Parathyroid adenoma (tissue), 2 donors: ENCODE data around the gene GADL1.

Experiments
- H2AFZ ChIP-seq: fragments of 300-600 bp; sonication (generic); one replicate; pipeline ENCODE4 v1.7.0; 2017; ENCODE audit warnings: antibody characterized with exemption, mild to moderate bottlenecking
- H3K27ac ChIP-seq: fragments of 300-600 bp; sonication (generic); one replicate; pipeline ENCODE4 v1.7.0; 2017
- H3K27me3 ChIP-seq: fragments of 300-600 bp; sonication (generic); one replicate; pipeline ENCODE4 v1.7.0; 2017; ENCODE audit warnings: low read length; ENCODE audit not compliant: control insufficient read depth, insufficient read depth
- H3K36me3 ChIP-seq: fragments of 300-600 bp; sonication (generic); one replicate; pipeline ENCODE4 v1.7.0; 2017; ENCODE audit warnings: low read length; ENCODE audit not compliant: control insufficient read depth, insufficient read depth
- H3K4me1 ChIP-seq: fragments of 300-600 bp; sonication (generic); one replicate; pipeline ENCODE4 v1.7.0; 2017; ENCODE audit warnings: control low read depth
- H3K4me2 ChIP-seq: fragments of 300-600 bp; sonication (generic); one replicate; pipeline ENCODE4 v1.7.0; 2017; ENCODE audit warnings: low read length
- H3K4me3 ChIP-seq: fragments of 300-600 bp; sonication (generic); one replicate; pipeline ENCODE4 v1.7.0; 2017; ENCODE audit warnings: low read depth, low read length
- H3K79me2 ChIP-seq: fragments of 300-600 bp; sonication (generic); one replicate; pipeline ENCODE4 v1.7.0; 2017; ENCODE audit warnings: control low read depth
- H3K9ac ChIP-seq: fragments of 300-600 bp; sonication (generic); one replicate; pipeline ENCODE4 v1.7.0; 2017; ENCODE audit warnings: mild to moderate bottlenecking
- H3K9me3 ChIP-seq: fragments of 300-600 bp; sonication (generic); one replicate; pipeline ENCODE4 v1.7.0; 2017; ENCODE audit warnings: low read length; ENCODE audit not compliant: control insufficient read depth
- TF ChIP-seq, protein P1 (sequence below): fragments of 300-600 bp; sonication (generic); IDR thresholded peaks from one replicate; pipeline ENCODE4 v1.7.0; 2017; ENCODE audit warnings: antibody characterized with exemption, mild to moderate bottlenecking
- donor health status: primary hyperparathyroidism.

The GADL1 gene

DNA sequence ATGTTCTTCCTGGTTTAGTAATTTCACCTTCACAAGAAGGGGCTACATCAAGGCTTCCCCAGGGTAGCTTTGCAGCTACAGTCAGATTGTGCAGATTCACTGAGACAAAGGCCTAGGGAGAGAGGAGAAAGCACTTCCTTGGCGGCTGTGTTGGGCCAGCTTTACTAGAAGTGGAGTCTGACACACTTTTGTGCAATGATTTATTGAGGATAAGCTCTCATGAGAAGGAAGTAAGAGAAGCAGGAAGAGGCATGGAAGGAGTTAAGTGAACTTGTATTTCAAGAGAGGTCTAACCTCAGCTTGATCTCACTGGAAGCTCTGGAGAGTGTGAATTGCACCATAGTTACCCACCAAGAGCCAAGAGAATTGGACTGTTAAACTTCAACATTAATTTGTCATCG lies 209.2 kb downstream of the GADL1 start:
- Histone ChIP-seq H3K9me3 (no peaks in the 10 kb centered on the region), H3K4me3 (no peak overlapping the region), H2AFZ (no peak overlapping the region), H3K79me2 (no peaks in the 10 kb centered on the region), H3K27me3 (no peaks in the 10 kb centered on the region), H3K27ac (no peak overlapping the region), H3K9ac (no peak overlapping the region), H3K4me2 (no peak overlapping the region), H3K4me1 (peaks cover 8% of the 10 kb centered on the region), H3K36me3 (no peaks in the 10 kb centered on the region)
- TF ChIP-seq, protein P1, sequence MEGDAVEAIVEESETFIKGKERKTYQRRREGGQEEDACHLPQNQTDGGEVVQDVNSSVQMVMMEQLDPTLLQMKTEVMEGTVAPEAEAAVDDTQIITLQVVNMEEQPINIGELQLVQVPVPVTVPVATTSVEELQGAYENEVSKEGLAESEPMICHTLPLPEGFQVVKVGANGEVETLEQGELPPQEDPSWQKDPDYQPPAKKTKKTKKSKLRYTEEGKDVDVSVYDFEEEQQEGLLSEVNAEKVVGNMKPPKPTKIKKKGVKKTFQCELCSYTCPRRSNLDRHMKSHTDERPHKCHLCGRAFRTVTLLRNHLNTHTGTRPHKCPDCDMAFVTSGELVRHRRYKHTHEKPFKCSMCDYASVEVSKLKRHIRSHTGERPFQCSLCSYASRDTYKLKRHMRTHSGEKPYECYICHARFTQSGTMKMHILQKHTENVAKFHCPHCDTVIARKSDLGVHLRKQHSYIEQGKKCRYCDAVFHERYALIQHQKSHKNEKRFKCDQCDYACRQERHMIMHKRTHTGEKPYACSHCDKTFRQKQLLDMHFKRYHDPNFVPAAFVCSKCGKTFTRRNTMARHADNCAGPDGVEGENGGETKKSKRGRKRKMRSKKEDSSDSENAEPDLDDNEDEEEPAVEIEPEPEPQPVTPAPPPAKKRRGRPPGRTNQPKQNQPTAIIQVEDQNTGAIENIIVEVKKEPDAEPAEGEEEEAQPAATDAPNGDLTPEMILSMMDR: no peak

DNA sequence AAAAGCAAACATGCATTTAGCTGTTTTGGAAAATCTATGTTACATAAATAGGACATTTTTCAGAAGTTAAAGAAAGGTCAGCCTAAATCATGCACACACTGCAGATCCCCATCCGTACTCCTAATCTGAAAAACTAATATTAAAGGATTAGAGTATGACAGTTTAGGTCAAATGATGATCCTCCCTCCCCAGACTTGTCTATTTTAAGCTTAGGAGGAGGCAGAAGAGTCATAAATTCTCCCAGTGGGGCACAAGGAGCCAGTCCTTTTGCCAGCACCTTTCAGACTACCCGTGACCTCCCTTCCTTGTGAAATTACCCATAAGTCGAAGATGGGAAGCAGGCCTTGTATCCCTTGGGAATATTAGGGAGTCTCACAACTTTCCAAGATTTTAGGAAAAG lies 210.1 kb downstream of the GADL1 start:
- Histone ChIP-seq H3K9ac (no peak overlapping the region), H3K4me1 (peaks cover 7% of the 10 kb centered on the region), H2AFZ (no peak overlapping the region)

DNA sequence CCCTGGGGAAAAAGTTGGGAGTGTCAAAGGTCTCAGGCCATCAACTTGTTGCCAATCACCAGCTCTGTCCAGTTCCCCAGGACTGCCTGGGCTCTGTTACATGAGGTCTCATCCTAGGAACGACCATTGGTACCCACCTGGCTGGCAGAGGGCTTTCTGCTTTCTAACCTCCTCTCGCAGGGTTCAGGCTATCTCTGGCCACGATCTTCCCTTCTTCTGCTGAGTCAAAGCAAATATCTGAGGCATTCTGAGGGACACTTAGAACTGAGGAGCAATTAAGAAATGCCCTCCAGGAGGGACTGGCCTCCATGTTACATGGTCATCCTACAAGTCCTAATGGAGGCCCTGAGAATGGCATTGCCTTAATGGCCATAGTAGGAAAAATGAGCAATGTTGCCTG lies 210.7 kb downstream of the GADL1 start:
- peaks cover 2% of the 10 kb centered on the region for H3K4me1 ChIP-seq
- no peaks in the 10 kb centered on the region for H3K27me3 ChIP-seq
- TF ChIP-seq, protein P1: no peak
- no peak overlapping the region for H3K4me2 ChIP-seq
- H3K79me2 ChIP-seq: no peaks in the 10 kb centered on the region
- no peak overlapping the region for H3K9ac ChIP-seq
- no peak overlapping the region for H3K27ac ChIP-seq
- no peaks in the 10 kb centered on the region for H3K36me3 ChIP-seq
- no peak overlapping the region for H2AFZ ChIP-seq
- H3K4me3 ChIP-seq: no peak overlapping the region
- H3K9me3 ChIP-seq: no peaks in the 10 kb centered on the region

More for the DNA sequence above, 210.1 kb downstream of the GADL1 start:
- no peaks in the 10 kb centered on the region for H3K27me3 ChIP-seq
- TF ChIP-seq, protein P1: no peak
- no peaks in the 10 kb centered on the region for H3K79me2 ChIP-seq
- no peaks in the 10 kb centered on the region for H3K9me3 ChIP-seq
- no peak overlapping the region for H3K4me2 ChIP-seq
- H3K4me3 ChIP-seq: no peak overlapping the region
- no peak overlapping the region for H3K27ac ChIP-seq
- H3K36me3 ChIP-seq: no peaks in the 10 kb centered on the region

DNA sequence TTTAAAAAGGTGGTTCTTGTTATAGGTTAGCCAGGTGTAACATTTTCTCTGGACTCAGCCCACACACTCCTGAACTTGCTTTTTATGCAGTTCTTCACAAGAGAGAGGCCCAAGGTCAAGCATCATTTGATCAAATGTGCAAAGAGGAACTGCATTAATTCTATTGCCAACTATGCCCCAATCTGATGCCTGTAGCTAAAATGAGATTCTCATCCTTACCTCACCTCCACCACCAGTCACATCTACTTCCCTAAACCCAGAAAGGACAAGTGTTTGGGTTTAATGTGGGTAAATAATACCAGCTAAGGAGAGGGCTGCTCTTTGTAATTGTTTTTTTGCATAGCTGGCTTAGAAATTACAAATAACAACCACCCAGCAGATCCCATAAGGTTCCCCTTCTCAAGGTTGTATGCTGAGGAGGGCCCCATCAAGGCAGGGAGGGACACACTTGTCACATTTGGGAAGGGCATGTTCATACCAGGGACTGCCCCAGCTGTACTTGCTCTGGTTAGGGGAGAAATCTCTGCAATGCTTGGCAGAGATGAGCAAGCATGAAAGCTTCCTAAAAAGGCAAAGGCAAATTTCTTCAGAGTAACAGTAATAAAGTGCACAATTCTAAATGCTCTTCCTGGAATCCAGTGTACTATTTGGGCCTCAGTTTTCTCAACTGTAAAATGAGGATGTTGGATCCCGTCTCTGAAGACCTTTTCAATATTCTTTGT lies 211.9 kb downstream of the GADL1 start:
- H3K36me3 ChIP-seq: no peaks in the 10 kb centered on the region
- no peaks in the 10 kb centered on the region for H3K79me2 ChIP-seq
- no peak overlapping the region for H2AFZ ChIP-seq
- H3K9ac ChIP-seq: no peak overlapping the region
- peaks cover 2% of the 10 kb centered on the region for H3K4me1 ChIP-seq
- no peaks in the 10 kb centered on the region for H3K9me3 ChIP-seq
- TF ChIP-seq, protein P1: no peak
- no peak overlapping the region for H3K4me2 ChIP-seq
- H3K27me3 ChIP-seq: no peaks in the 10 kb centered on the region
- no peak overlapping the region for H3K4me3 ChIP-seq
- H3K27ac ChIP-seq: no peak overlapping the region

DNA sequence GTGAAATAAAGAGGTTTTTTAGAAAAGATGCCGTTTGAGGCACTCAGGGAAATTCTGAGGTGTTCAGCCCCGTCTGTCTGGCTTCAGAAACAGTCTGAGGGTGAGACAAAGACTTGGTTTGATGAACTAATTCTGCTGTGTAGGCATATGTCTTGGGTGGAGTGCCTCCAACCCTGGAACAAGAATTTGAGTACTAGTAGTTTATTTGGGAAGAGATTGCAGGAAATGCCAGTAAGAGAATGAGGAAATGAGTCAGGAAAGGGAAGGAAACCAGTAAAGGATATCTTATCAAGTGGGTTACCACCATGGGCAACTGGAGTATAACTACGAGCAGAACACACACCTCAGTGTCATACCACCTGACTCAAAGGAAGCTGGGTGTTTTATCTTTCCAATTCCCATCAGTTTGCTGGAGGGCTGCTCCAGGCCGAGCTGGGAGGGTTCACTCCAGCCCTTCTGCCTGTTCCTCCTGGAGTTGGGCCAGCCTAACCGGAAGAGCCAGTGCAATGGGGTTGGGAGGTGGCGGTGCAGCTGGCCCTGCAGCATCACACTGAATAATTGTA lies 212.7 kb downstream of the GADL1 start:
- H3K4me2 ChIP-seq: no peak overlapping the region
- H3K4me3 ChIP-seq: no peak overlapping the region
- H3K27ac ChIP-seq: peak overlapping the region; percentile 25
- no peak overlapping the region for H3K9ac ChIP-seq
- TF ChIP-seq, protein P1: no peak
- H3K36me3 ChIP-seq: no peaks in the 10 kb centered on the region
- no peaks in the 10 kb centered on the region for H3K79me2 ChIP-seq
- H3K9me3 ChIP-seq: no peaks in the 10 kb centered on the region
- H3K4me1 ChIP-seq: peaks cover 2% of the 10 kb centered on the region
- H2AFZ ChIP-seq: no peak overlapping the region
- no peaks in the 10 kb centered on the region for H3K27me3 ChIP-seq
